GM10266 (cell line): ENCODE data around the gene C11orf21.
A peak's percentile ranks its signal among the peaks of the same experiment; 100 is the strongest.

Experiments
- DNase-seq: peaks from one replicate; pipeline ENCODE4 v3.0.0; 2012; ENCODE audit errors: extremely low spot score
- TF ChIP-seq, protein P1 (sequence below): IDR thresholded peaks from 2 replicates; pipeline ENCODE4 v1.5.1; 2012; ENCODE audit warnings: mild to moderate bottlenecking, low read depth; ENCODE audit not compliant: control insufficient read depth, insufficient read depth; ENCODE audit errors: missing control alignments

C11orf21 gene

DNA sequence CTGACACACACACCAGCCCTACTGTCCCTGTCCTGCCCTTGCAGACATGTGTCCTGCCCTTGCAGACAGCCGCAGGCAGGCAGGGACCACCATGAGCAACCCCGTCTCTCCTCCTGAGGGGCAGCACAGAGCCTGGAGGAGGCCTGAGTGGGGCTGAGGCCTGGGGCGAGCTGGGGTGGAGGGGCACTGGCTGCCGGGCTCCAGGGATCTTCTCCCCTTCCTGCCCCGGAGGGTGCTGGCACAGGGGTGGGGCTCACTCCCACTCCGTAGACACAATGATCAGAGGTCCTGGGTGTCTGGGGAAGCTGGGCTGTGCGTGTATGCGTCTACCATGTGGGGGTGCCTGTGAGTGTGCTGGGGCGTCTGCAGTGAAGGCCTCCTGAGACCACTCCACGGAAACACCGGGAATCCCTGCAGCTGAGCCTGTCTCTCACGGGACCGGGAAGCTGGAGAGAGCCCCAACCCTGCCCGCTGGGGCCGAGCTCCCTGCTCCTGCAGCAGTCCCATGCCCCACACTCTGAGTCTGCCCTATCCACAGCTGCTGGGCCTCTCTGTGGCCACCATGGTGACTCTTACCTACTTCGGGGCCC lies 683 bp upstream of the C11orf21 start:
- TF ChIP-seq, protein P1, sequence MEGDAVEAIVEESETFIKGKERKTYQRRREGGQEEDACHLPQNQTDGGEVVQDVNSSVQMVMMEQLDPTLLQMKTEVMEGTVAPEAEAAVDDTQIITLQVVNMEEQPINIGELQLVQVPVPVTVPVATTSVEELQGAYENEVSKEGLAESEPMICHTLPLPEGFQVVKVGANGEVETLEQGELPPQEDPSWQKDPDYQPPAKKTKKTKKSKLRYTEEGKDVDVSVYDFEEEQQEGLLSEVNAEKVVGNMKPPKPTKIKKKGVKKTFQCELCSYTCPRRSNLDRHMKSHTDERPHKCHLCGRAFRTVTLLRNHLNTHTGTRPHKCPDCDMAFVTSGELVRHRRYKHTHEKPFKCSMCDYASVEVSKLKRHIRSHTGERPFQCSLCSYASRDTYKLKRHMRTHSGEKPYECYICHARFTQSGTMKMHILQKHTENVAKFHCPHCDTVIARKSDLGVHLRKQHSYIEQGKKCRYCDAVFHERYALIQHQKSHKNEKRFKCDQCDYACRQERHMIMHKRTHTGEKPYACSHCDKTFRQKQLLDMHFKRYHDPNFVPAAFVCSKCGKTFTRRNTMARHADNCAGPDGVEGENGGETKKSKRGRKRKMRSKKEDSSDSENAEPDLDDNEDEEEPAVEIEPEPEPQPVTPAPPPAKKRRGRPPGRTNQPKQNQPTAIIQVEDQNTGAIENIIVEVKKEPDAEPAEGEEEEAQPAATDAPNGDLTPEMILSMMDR = no peak
- no peak for DNase-seq

DNA sequence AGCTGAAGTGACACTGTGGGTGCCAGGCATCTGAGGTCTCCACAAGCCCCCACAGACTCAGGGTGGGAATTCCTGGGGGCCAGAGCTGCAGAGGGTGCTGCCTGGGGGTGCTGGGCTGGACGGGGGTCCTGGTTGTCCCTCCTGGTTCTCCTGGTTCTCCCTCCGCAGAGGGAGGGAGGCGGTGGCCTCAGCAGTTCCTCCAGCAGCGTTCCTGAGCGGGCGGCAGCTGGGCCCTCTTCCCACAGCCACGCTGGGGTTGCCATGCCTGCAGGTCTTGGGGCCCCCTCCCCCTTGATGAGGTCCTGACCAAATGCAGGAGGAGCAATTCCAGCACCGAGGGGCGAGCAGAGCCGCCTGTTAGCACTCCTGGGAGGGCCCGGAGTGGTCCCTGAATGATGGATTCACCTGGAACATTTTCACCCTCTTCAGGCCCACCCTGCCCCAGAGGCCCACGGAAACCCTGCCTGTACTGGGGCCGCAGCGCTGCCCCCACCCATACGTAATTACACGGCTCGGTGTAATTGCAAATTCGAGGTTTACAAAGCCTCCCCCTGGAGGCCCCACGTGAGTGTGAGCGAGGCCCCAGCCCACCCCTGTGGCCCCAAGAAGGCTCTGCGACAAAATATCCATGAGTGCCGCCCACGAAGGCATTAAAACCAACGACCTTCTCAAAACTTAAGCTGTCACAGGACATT lies 635 bp downstream of the C11orf21 start:
- DNase-seq = no peak
- TF ChIP-seq, protein P1 = no peak

DNA sequence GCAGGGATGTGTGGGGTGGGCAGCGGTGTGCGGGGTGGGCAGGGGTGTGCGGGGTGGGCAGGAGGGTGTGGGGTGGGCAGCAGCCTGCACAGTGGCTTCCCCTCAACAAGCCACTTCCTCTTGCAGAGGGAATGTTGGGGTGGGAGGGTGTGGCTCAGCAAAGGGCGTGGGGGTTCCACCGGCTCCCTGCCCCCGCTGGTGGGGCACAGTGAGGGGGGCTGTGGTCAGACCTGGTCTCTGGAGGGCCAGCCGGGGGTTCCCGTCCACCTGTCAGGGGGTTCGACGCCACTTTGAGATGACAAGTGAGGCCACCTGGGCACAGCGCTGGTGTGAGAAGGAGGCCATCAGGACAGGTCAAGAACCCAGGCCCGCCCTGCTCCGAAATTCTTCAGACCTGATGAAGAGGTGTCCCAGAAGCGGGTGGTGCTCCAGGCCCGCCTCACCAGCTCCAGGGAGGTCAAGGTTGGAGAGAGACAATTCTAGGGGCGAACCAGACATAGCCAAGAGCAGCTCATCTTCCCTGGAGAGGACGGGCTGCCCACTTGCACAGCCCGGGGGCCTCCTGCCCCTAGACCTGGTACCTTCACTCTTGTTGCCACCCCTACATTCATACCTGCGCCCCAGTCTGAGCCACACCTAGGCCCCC lies 1.3 kb downstream of the C11orf21 start:
- TF ChIP-seq, protein P1 = no peak
- DNase-seq = no peak

DNA sequence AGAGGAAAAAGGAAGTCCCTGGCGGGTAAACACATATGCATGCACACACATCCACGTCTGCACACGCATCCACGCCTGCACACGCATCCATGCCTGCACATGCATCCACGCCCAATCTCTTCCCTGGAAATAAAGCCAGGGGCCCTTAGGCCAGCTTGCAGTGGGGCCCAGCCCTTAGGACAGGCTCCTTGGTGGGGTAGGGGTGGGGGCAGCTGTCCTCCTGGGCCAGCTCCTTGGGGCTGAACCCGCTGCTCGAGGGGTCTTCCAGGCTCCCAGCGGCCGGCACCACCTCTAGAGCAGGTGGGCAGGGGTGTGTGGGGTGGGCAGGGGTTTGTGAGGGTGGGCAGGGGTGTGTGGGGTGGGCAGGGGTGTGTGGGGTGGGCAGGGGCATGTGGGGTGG lies 1.9 kb downstream of the C11orf21 start:
- TF ChIP-seq, protein P1 = no peak
- no peak for DNase-seq

DNA sequence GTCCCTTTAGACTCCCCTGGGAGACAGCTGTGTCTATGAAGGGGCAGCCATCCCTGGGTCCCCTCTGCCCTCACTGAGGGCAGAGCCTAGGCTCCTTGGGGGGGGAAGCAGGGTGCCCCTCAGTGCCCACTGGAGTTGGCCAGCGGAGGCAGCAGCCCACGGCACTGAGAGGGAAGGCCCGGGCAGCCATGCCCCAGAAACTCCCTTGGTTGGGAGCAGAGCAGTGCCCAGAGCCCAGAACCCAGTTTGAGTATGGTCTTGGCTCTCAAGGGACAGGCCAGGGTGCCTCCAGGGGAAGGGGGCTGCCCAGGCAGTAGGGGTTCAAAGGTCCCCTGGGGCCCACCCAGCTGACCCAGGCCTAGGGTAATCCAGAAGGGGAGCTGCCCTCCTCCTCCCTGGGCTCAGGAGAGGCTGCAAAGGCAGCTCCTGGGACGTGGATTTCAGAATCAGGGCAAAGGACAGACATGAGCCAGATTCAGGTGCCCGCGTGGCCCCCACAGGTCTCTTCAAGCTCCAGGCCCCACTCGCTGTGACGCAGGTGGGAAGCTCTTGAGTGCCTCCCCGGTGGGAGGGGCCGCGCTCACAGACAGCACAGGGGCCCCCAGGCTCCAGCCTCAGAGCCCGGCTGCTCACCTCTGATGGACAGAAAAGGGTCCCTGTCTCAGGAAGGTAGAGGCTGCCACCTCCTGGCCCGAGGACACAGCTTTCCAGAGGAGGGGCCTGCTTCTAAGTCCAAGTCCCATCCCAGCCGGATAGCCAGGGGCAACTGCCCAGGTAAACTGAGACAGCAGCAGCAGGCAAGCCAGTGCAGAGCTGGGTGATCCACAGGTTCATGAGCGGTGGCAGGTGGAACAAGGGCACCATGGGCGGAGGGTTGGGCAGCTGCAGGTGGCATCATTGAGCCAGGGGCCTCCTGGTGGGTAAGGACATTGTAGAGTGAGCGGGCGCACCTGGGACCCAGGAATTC lies 2.6 kb downstream of the C11orf21 start:
- TF ChIP-seq, protein P1 = peak; percentile 41
- DNase-seq = no peak

DNA sequence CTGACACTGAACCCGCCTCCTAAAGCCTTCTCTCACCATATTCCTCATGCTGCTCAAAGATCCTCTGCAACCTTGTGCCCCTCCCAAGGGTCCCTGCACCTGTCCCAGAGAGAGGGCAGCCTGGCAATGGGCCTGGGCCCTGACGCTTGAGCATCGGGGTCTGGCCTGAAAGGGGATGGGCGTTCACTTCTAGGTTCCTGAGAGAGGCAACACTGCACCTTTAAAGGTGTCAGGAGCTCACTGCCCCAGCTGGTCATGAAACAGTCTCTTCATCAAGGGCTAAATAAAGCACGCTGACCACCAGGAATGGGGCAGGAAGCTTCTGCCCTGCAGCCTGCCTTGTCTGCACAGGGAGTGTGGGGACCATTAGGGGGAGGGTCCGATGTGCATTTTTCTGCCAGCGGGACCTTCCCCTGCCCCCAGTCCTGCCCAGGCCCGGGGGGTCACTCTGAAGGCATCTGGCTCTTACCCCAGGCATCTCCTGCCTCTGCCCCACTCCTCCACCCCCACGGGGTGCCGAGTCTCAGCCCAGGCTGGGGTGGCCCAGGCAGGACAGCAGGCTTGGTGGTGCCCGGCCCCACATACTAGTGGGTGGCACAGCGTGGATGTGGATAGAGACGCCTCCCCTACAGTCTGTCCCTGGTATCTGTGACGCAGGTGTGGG lies 3.5 kb downstream of the C11orf21 start:
- DNase-seq = no peak
- TF ChIP-seq, protein P1 = no peak
